HepG2 (cell line): ENCODE results near the gene AKAP12. TPM values are rescaled to one million over a fixed set of nuclear protein-coding genes. Genes with fewer than 3 reads are reported as not detected.
A peak's percentile ranks its signal among the peaks of the same experiment; 100 is the strongest.

Experiments used
- AKAP8 ChIP-seq: sonication (generic); formaldehyde crosslinking; IDR thresholded peaks from 2 replicates; pipeline ENCODE4 v1.5.1; 2020; ENCODE audit warnings: mild to moderate bottlenecking, missing genetic modification reagents
- ARID3A ChIP-seq: IDR thresholded peaks from 2 replicates; pipeline ENCODE4 v1.6.1; 2012; ENCODE audit warnings: low read depth, low read length, improper control_type of control experiment
- ATRX ChIP-seq: sonication (generic); formaldehyde crosslinking; IDR thresholded peaks from 2 replicates; pipeline ENCODE4 v1.4.0; 2020; ENCODE audit warnings: missing genetic modification reagents, borderline replicate concordance
- CCAR2 ChIP-seq: fragments of 200-400 bp; formaldehyde crosslinking; optimal IDR thresholded peaks from 2 replicates; pipeline ENCODE3; 2018; ENCODE audit warnings: low read depth, mild to moderate bottlenecking, low read length, moderate library complexity
- EEA1 ChIP-seq: sonication (generic); formaldehyde crosslinking; IDR thresholded peaks from 2 replicates; pipeline ENCODE4 v1.5.1; 2020; ENCODE audit warnings: mild to moderate bottlenecking, missing genetic modification reagents, borderline replicate concordance
- ESRRA ChIP-seq: sonication (generic); formaldehyde crosslinking; IDR thresholded peaks from 2 replicates; pipeline ENCODE4 v1.5.1; 2020; ENCODE audit warnings: mild to moderate bottlenecking, low read depth, missing genetic modification reagents
- HNF1A ChIP-seq, 2 experiments: sonication (generic) in 1 of 2; formaldehyde crosslinking in 1 of 2; IDR thresholded peaks; 2 replicates each; pipeline versions ENCODE4 v1.4.0 to v1.6.1; 2016 to 2020; ENCODE audit warnings: borderline replicate concordance in 1 of 2, low read depth in 1 of 2, mild to moderate bottlenecking in 1 of 2, missing genetic modification reagents in 1 of 2
- HNRNPUL1 ChIP-seq: fragments of 200-400 bp; formaldehyde crosslinking; IDR thresholded peaks from 2 replicates; pipeline ENCODE4 v1.6.1; 2017; ENCODE audit warnings: low read depth, mild to moderate bottlenecking, low read length, moderate library complexity
- KLF16 ChIP-seq, 2 experiments: sonication (generic) in 1 of 2; formaldehyde crosslinking in 1 of 2; IDR thresholded peaks; 2 replicates each; pipeline versions ENCODE4 v1.6.1 to v1.8.0; 2016 to 2023; ENCODE audit warnings: missing genetic modification reagents in 2 of 2, missing compliant biosample characterization in 1 of 2
- MTERF4 ChIP-seq: sonication (generic); formaldehyde crosslinking; IDR thresholded peaks from 2 replicates; pipeline ENCODE4 v1.8.0; 2023; ENCODE audit warnings: mild to moderate bottlenecking, missing genetic modification reagents
- PITX1 ChIP-seq: sonication (generic); formaldehyde crosslinking; IDR thresholded peaks from 2 replicates; pipeline ENCODE4 v1.5.1; 2020; ENCODE audit warnings: mild to moderate bottlenecking, missing genetic modification reagents
- RXRA ChIP-seq: sonication (generic); formaldehyde crosslinking; IDR thresholded peaks from 2 replicates; pipeline ENCODE4 v1.5.1; 2020; ENCODE audit warnings: missing genetic modification reagents
- SMC3 ChIP-seq: IDR thresholded peaks from 2 replicates; pipeline ENCODE4 v1.6.1; 2011; ENCODE audit warnings: low read length, improper control_type of control experiment
- ZBTB43 ChIP-seq: sonication (generic); formaldehyde crosslinking; conservative IDR thresholded peaks from 2 replicates; pipeline ENCODE4 v1.4.0; 2020; ENCODE audit warnings: missing genetic modification reagents
- ZNF232 ChIP-seq: sonication (generic); formaldehyde crosslinking; IDR thresholded peaks from 2 replicates; pipeline ENCODE4 v1.4.0; 2020; ENCODE audit warnings: missing genetic modification reagents, borderline replicate concordance
- ZNF253 ChIP-seq: sonication (generic); formaldehyde crosslinking; IDR thresholded peaks from 2 replicates; pipeline ENCODE4 v1.8.0; 2022; ENCODE audit warnings: mild to moderate bottlenecking, missing genetic modification reagents, borderline replicate concordance
- ZNF749 ChIP-seq: sonication (generic); formaldehyde crosslinking; IDR thresholded peaks from 2 replicates; pipeline ENCODE4 v1.8.0; 2022; ENCODE audit warnings: mild to moderate bottlenecking, missing genetic modification reagents, moderate library complexity, borderline replicate concordance
- ZNF777 ChIP-seq: sonication (generic); formaldehyde crosslinking; IDR thresholded peaks from 2 replicates; pipeline ENCODE4 v1.4.0; 2020; ENCODE audit warnings: missing genetic modification reagents
- ZNF891 ChIP-seq: sonication (generic); formaldehyde crosslinking; IDR thresholded peaks from 2 replicates; pipeline ENCODE4 v1.5.0; 2020; ENCODE audit warnings: mild to moderate bottlenecking, missing genetic modification reagents
- ZSCAN31 ChIP-seq: sonication (generic); formaldehyde crosslinking; IDR thresholded peaks from 2 replicates; pipeline ENCODE4 v1.5.0; 2020; ENCODE audit warnings: low read depth, mild to moderate bottlenecking, missing genetic modification reagents
- polyA plus RNA-seq, 8 experiments: library from polyadenylated mRNA; depleted of rRNA in 3 of 8; stranded (reverse) in 7 of 8; unstranded in 1 of 8; fragments of >200 nt; fragmentation: Illumina TruSeq in 4 of 8; extraction: Trizol in 4 of 8; gene quantifications; 2 replicates each; pipeline versions ENCODE4 v1.2.1 to v1.2.3, GENCODE V29; 2011 to 2016; ENCODE audit warnings: low read depth in 4 of 8, missing spikeins in 1 of 8, mixed read lengths in 1 of 8; ENCODE audit not compliant: insufficient read depth in 1 of 8
- total RNA-seq, 5 experiments: library from RNA; depleted of rRNA; stranded (reverse); fragments of >200 nt; fragmentation: Illumina TruSeq; extraction: Trizol; gene quantifications; 2 replicates each; pipeline ENCODE4 v1.2.3, GENCODE V29; 2016; ENCODE audit warnings: low read depth in 1 of 5

The AKAP12 gene
- total and polyA plus RNA-seq, 2 of the 13 experiments (the other 11 are each of a cell fraction or from before 2014, with no cell fraction given), result 10.6 to 19.0 TPM

GRCh38 chr6:151389618-151390275 lies 150.0 kb downstream of the AKAP12 start (continued):
- TF ChIP-seq HNF1A (IDR thresholded peaks at IDR 0.05; ENCODE audit: low read depth) (no peak), HNF1A (CRISPR knock-in tag; IDR thresholded peaks at IDR 0.05; ENCODE audit: borderline replicate concordance) (no peak), ESRRA (CRISPR knock-in tag) (peak; percentile 57; the same call in 1 of the 2 replicates), MTERF4 (CRISPR knock-in tag) (0 out of 2 replicates have a peak, but pooled peaks have one; percentile 22), ZNF749 (CRISPR knock-in tag) (peak; percentile 93), PITX1 (CRISPR knock-in tag) (peak; percentile 63), ZNF253 (CRISPR knock-in tag) (0 out of 2 replicates have a peak, but pooled peaks have one; percentile 17), AKAP8 (CRISPR knock-in tag) (peak; percentile 85; the same call in 1 of the 2 replicates), ZBTB43 (CRISPR knock-in tag) (peak; percentile 78; the same call in 1 of the 2 replicates), HNRNPUL1 (peak; percentile 63; the same call in 1 of the 2 replicates), ZSCAN31 (CRISPR knock-in tag) (peak; percentile 88), SMC3 (no peak), ZNF232 (CRISPR knock-in tag) (peak; percentile 82), ARID3A (peak; percentile 15; the same call in 1 of the 2 replicates), ATRX (no peak), ZNF891 (CRISPR knock-in tag) (peak; percentile 66; the same call in 1 of the 2 replicates), RXRA (peak; percentile 74), EEA1 (CRISPR knock-in tag) (no peak; the same call in 1 of the 2 replicates), ZNF777 (0 out of 2 replicates have a peak, but pooled peaks have one; percentile 50), CCAR2 (no peak), KLF16 (CRISPR knock-in tag; IDR thresholded peaks at IDR 0.05) (peak in 1 of 2 experiments; percentile 13; a peak in 1 of 4 replicates)
